NCI-H1694 (cell line): ENCODE data around the gene SLC6A14.

Experiments
- DNase-seq: peaks from one replicate; lab custom pipeline; 2025; lab: John Stamatoyannopoulos, UW

The SLC6A14 gene, protein sequence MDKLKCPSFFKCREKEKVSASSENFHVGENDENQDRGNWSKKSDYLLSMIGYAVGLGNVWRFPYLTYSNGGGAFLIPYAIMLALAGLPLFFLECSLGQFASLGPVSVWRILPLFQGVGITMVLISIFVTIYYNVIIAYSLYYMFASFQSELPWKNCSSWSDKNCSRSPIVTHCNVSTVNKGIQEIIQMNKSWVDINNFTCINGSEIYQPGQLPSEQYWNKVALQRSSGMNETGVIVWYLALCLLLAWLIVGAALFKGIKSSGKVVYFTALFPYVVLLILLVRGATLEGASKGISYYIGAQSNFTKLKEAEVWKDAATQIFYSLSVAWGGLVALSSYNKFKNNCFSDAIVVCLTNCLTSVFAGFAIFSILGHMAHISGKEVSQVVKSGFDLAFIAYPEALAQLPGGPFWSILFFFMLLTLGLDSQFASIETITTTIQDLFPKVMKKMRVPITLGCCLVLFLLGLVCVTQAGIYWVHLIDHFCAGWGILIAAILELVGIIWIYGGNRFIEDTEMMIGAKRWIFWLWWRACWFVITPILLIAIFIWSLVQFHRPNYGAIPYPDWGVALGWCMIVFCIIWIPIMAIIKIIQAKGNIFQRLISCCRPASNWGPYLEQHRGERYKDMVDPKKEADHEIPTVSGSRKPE

GRCh38 chrX:116436358-116436816, at the start of gene SLC6A14:
Gene SLC6A14, plus strand, starts transcription at chrX:116436606. Its CDS starts 104 bp downstream, at chrX:116436710.
- DNase-seq = no peak

GRCh38 chrX:116395752-116396151, 40.7 kb upstream of the SLC6A14 start:
- DNase-seq = no peak

GRCh38 chrX:116399681-116400080, 36.7 kb upstream of the SLC6A14 start:
- no peak for DNase-seq

- DNase-seq = no peak
Observed at GRCh38 chrX:116409219-116409618, 27.2 kb upstream of the SLC6A14 start.

DNA sequence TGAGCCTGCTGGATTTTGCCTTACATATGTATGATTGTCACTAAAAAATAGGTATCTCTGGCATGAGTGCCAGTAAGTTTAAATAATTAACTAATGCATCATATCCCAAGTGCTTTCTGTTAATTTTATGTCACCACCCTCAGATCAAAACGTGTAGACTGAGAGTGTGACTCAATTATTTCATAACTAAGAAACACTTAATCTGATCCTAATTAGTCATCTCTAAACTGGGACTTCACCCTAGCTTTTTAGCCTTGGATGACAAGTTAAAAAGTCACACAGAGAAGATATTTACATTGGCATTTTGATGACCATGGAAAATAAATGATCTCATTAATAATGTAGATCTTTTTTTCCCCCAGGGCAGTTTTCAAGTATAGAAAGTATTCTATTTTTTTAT, 23.1 kb upstream of the SLC6A14 start:
- DNase-seq = no peak

DNA sequence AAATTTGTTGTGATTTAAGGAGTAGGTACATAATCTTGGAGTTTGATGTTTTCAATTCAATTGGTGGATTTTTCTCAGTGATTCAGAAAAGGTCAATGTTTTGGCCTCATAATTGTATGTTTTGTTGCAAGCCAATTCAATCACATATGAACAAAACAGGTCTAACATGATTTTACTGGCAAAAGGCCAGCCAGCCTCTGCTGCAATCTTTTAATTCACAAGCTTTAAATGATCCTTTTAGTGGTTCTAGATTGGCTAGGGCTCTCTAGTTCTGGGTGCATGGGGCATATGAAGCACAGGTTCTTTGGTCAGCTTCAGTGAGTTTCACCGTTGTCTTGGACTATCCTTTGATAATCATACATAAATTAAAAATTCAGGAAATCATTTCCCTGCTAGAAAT, 19.2 kb upstream of the SLC6A14 start:
- DNase-seq = no peak

DNA sequence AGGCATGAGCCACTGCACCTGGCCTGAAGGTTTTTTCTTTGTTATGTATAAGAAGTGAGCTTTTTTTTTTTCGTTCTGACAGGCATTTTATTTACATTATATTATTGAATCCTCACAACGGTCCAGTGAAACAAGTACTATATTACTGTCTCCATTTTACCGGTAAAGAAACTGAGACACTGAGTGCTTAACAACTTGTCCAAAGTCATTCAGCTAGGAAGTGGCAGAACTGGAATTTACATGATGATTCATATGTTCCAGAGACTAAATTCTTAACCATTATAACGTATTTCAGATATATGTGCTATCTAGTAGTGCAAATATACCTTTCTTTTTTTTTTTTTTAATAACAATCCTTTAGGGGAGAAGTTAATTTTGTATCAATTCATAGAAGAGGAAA, 18.4 kb upstream of the SLC6A14 start:
- DNase-seq = no peak

- no peak for DNase-seq
Observed at GRCh38 chrX:116427978-116428377, 8.4 kb upstream of the SLC6A14 start.

- no peak for DNase-seq
Observed at GRCh38 chrX:116435597-116435996, 809 bp upstream of the SLC6A14 start.

GRCh38 chrX:116449156-116449555, 12.8 kb downstream of the SLC6A14 start:
- no peak for DNase-seq

- no peak for DNase-seq
Observed at GRCh38 chrX:116462822-116463221, 26.4 kb downstream of the SLC6A14 start, which contains the start of gene CT83. Gene CT83, minus strand, starts transcription at chrX:116462976. Its CDS starts 120 bp downstream, at chrX:116462856.

DNA sequence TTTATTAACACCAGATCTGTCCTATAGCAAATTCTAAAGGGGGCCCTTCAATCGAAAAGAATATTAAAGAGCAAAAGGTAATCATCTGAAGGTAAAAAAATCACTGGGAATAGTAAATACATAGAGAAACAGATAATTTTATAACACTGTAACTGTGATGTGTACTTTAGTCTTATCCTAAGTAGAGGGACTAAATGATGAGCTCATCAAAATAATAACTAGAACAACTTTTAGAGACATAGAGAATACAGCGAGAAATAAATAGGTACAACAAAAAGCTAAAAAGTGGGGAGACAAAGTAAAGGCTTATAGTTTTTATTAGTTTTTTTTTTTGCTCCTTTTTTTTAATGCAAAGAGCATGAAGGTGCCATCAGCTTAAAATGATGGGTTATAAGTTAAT, 43.7 kb downstream of the SLC6A14 start:
- no peak for DNase-seq

DNA sequence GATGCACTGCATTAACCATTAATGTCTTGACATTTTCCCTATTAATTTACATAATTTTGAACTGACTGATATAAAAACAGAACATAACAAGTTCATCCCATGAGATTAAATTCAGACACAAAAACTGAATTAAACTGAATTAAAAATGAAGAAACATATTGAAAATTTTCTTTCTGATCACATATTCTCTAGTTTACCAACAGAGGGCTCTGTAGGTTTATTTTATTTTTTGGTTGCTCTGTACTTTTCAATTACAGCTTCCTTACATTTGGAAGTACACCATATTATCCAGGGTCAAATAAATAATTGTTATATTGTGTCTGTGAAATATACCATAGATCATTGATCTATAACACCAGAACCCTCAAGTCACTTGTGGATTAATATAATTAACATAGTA, 53.7 kb downstream of the SLC6A14 start:
- DNase-seq = no peak

DNA sequence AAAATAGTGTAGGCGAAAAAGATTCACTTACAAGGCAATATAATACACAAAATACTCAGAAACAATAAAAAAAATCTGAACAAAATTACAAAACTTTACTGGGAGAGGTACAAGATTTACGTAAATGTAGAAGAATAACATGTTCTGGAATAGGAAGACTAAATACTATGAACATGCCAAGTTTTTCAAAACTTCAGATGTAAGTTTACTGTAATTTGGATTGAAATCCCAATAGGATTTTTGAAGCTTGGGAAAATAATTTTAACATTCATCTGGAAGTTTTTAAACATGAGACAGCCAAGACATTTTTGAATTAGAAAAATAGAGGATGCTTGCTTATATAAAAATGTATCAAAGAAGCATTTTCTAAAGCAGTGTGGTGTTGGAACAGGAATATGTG, 56.9 kb downstream of the SLC6A14 start:
- no peak for DNase-seq

- DNase-seq = no peak
Observed at GRCh38 chrX:116499780-116500179, 63.4 kb downstream of the SLC6A14 start.
